ENCODE measurements around the gene FLVCR2. TPM values are rescaled to one million over a fixed set of nuclear protein-coding genes. Genes with fewer than 3 reads are reported as not detected.

Gene FLVCR2, protein sequence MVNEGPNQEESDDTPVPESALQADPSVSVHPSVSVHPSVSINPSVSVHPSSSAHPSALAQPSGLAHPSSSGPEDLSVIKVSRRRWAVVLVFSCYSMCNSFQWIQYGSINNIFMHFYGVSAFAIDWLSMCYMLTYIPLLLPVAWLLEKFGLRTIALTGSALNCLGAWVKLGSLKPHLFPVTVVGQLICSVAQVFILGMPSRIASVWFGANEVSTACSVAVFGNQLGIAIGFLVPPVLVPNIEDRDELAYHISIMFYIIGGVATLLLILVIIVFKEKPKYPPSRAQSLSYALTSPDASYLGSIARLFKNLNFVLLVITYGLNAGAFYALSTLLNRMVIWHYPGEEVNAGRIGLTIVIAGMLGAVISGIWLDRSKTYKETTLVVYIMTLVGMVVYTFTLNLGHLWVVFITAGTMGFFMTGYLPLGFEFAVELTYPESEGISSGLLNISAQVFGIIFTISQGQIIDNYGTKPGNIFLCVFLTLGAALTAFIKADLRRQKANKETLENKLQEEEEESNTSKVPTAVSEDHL
- 1 to 10 TPM; 2.7 to 8.3 (median 5.5) TPM for polyA plus RNA-seq (ENCODE audit: insufficient read length in 4 of 4)

GRCh38 chr14:75578102-75578785 is at the start of gene FLVCR2:
Gene FLVCR2 (plus strand): TSS chr14:75578620. CDS start chr14:75578973, 353 bp downstream.
- DNase-seq (ENCODE audit: low read depth in 4 of 4, low spot score in 3 of 4) = peak; percentile 26 to 50 (median 40)

DNA sequence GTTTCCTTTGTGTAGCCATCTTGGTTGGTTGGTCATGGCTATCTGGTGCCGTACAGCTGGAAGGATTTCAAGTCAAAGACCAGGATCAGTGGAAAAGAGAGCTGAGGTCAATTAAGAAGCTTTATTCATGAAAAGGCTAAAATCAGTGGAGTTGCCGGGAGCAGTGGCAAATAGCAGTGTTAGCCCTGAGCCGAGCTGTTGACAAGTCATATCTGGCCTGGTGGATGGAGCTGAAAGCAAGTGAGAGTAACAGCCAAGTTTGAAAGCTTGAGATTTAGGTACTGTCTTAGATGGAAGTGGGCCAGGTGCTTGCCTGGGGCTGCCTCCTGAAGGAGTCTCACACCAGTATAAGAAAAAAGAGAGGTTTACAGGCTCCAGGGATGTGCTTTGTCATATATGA is 47.2 kb upstream of the FLVCR2 start:
- DNase-seq (ENCODE audit: low read depth in 4 of 4, low spot score in 3 of 4) = no peak

DNA sequence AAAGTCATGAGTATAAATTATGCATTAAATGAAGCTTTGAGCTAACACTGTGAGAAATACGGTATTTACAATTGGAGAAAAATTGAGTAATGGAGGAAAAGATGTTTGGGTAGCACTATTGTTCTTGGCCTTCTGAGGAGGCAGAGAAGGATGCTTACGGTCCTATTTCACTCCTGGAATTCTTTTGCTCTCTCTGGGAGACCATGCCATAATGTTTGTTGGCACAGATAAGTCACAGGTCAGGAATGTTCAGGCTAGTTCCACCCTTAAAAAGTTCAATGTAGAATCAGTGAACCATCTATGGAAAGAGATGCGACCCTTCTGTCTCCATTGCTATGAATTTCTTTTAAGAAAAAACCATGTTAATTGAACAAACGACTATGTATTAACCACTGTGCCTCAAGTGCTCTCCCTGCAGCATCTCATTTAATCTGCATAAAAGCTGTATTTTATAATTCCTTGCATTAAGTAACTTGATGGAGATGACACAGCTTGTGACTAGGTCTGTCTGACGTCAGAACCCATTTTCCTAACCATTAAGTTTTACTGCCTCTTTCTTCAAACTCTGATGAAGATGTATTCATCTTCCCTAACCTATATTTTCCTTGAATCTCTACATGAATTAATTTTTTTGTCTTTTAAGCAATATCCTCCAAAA is 46.6 kb upstream of the FLVCR2 start:
- DNase-seq (ENCODE audit: low read depth in 4 of 4, low spot score in 3 of 4) = no peak

DNA sequence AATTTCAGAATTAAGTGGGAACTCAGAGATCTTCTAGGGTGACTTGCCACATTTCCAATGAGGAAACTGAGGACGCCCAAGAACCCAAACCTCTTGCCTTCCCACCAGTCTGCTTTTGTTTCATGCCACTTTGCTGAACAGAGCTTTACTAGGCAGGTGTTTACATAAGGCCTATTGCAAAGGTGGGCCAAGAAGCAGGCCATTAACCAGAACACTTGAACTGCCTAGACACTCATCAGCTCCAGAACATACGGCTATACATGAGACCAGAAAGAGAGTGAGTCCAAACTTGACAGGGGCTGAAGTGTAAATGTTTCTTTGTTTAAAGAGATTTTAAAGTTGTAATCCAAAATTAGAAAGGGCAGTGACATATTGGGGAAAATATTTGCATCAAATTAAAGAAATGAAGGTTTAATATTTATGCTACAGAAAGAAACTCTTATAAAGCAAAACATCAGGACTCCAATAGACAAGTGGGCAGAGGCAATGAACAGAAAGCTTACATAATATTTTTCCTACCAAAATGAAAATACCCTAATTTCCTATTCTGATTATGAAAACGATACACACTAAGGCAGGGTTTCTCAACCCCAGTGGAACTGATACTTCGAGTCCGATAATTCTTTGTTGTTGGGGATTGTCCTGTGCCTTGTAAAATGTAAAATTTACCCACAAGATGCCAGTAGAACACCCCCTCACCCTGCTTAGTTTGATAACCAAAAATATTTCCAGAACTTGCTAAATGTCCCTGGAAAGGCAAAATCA is 44.4 kb upstream of the FLVCR2 start:
- no peak for DNase-seq (ENCODE audit: low read depth in 4 of 4, low spot score in 3 of 4)

GRCh38 chr14:75535164-75535898 is 43.1 kb upstream of the FLVCR2 start:
- DNase-seq (ENCODE audit: low read depth in 4 of 4, low spot score in 3 of 4) = no peak

DNA sequence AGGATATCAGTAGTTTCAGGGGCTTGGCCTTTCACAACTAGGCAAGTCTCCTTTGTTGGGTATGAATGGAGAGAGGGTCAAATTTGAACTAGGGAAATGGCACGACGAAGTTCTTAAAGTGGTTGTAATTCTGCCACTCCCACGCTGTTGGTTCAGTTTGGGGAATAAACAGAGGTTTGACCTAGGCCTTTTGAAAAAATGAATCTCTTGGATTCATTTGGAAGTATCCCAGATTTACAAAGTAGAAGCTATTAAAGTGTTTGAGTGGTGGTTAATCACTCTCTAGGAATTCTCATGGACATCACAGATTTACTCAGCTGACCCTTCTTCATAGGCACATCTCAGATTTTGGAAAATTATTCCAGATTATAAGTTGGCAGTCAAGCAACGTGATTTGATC is 41.3 kb upstream of the FLVCR2 start:
- DNase-seq (ENCODE audit: low read depth in 4 of 4, low spot score in 3 of 4) = no peak

- no peak for DNase-seq (ENCODE audit: low read depth in 4 of 4, low spot score in 3 of 4)
Observed at GRCh38 chr14:75539162-75539560, 39.3 kb upstream of the FLVCR2 start.

- no peak for DNase-seq (ENCODE audit: low read depth in 4 of 4, low spot score in 3 of 4)
Observed at GRCh38 chr14:75539561-75540478, 38.6 kb upstream of the FLVCR2 start.

DNA sequence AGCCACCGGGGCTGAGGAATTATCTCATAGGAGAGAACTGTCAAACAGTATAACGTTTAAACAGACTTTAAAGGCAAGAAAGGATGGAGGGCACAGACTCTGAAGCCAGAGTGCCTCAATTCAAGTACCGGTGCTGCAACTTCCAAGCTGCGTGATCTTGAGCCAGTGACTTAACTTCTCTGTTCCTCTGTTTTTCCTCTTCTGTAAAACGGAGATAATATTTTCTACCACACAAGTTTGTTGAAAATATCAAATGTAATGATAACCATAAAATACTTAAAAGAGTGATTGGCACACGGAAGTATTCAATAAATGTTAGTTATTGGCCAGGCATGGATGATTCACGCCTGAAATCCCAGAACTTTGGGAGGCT is 38.0 kb upstream of the FLVCR2 start:
- no peak for DNase-seq (ENCODE audit: low read depth in 4 of 4, low spot score in 3 of 4)

DNA sequence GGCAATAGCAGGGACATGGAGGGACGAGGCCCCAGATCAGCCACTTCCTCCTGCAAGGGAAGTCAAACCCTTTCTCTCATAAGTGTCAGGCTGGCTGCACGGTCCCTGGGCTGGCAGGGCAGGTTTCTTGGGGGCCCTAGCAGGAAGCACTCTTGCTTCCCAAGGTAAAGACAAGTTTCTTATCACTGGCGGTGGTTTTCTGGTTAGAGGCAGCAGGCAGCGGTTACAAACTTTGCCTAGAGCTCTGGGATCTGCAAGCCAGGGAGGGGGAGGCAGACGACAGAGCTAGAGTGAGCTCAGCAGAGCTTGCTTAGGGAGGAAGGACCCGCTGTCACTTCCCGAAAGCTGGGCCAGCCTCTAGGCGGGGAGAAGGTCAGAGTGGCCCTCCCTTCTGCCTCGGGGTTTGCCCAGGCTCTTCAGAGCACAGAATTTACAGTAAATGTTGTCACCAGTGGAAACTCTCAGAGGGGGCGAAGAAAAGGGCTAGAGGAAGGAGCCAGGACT is 35.8 kb upstream of the FLVCR2 start:
- no peak for DNase-seq (ENCODE audit: low read depth in 4 of 4, low spot score in 3 of 4)

DNA sequence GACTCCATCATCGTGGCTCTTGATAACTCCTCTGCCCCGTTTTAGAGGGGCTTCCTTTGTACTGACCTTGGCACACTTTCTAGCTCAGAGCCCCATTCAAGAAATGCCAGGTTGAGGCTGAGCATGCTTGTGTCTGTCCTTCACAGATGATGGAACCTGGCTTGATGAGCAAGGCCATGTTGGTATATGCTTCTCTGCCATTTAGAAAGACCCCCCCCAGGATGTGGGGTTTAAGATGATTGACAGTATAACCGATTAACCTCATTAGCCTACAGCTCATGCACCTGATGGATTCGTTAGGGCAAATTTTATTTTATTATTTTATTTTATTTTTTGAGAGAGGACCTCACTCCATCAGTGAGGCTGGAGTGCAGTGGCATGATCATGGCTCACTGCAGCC is 35.2 kb upstream of the FLVCR2 start:
- DNase-seq (ENCODE audit: low read depth in 4 of 4, low spot score in 3 of 4) = no peak

GRCh38 chr14:75543786-75544185 is 34.6 kb upstream of the FLVCR2 start:
- no peak for DNase-seq (ENCODE audit: low read depth in 4 of 4, low spot score in 3 of 4)

DNA sequence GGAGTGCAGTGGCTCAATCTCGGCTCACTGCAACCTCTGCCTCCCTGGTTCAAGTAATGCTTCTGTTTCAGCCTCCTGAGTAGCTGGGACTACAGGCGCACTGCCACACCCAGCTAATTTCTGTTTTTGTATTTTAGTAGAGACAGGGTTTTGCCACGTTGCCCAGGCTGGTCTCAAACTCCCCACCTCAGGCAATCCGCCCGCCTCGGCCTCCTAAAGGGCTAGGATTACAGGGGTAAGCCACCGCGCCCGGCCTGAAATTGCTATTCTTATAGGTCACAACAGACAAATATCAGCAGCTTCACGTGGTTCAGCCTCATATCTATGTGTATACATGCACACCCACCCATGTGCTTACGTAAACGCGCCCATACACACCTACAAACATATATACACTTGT is 32.5 kb upstream of the FLVCR2 start:
- no peak for DNase-seq (ENCODE audit: low read depth in 4 of 4, low spot score in 3 of 4)

DNA sequence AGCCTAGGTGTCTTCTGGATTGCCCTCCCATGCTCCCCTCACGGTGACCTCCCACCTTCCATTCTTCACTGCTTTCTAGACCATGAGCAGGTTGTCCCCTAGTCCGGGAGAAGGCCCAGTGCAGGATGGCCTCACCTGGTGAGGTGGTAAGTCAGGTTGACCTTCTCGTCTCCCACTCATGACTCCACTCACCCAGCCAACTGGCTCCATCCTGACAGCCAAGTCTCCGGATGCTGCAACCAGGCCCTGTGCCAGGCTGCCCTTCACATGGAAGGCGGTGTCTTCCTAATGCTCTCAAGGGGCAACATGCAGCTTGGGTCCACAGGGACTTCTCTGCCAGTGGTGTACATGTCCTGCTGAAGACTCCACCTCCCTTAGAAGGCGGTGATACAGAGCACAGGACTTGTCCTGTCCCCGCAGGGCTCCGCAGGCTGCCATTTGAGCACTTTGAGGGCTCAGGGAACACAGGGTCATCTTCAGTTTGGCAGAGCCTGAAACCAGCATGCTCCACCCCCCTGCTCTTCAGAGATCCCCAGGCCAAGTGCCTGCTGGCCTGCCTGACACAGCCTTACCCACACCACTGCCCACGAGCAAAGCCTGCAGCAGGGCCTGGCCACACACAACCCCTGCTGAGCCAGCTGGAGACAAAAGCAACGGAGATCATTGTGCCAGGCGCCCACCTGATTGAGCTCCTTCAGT is 30.7 kb upstream of the FLVCR2 start:
- DNase-seq (ENCODE audit: low read depth in 4 of 4, low spot score in 3 of 4) = no peak

- DNase-seq (ENCODE audit: low read depth in 4 of 4, low spot score in 3 of 4) = no peak
Observed at GRCh38 chr14:75548544-75548943, 29.9 kb upstream of the FLVCR2 start.

DNA sequence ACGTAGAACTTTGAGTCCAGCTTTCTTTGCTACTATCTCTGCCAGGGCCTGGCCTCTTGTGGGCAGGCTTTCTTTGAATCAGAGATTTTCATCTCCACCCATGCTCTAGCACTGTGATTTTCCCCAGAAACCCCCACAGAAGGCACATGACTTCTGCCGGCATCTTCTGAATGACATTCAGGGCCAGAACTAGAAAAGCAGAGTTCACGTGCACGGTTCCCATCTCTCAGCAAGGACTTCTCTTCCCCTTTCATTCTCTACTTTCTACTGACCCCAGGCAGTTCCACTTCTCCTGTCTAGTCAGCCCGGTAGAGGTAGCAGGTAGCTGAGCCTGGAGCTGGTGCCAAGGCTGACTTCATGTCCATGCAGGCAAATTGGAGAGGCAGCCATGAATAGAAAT is 29.3 kb upstream of the FLVCR2 start:
- DNase-seq (ENCODE audit: low read depth in 4 of 4, low spot score in 3 of 4) = no peak

DNA sequence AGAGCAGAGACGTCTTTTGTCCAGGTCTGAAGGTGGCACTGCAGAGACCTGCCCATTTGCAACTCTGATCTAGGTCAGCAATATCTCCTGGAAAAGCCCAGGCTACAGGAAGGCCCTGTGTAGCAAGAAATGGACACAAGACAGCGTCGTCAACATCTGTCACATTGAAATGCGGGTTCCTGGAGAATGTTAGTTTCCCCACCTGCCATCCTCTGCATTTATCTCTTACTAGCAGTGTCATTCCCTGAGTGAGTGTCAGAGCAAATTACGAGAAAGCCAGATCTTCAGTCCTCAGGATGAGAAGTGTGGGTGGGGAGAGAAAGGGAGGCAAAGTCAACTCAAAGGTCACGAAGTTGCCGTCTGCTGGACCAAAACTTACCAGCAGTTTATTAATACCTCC is 27.4 kb upstream of the FLVCR2 start:
- DNase-seq (ENCODE audit: low read depth in 4 of 4, low spot score in 3 of 4) = no peak

GRCh38 chr14:75553157-75553556 is 25.3 kb upstream of the FLVCR2 start:
- DNase-seq (ENCODE audit: low read depth in 4 of 4, low spot score in 3 of 4) = no peak
